Measurements from ENCODE around the gene OR5A1.

OR5A1 gene

DNA sequence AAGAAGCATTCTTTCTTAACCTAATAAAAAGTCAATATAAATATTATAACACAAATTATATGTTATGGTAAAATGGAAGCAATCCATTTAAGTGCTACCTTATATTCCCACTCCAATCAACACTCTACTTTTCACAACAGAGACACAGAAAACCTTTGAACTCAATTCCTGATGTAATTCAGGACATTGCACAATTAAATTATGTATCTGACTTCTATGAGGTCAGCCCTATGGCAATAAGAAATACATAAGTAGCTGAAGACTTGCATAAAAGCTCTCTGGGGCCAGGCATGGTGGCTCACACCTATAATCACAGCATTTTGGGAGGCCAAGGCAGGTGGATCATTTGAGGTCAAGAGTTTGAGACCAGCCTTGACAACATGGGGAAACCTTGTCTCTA, 43.6 kb downstream of the OR5A1 start:
- DNase-seq (ENCODE audit: low read depth), result no peak

DNA sequence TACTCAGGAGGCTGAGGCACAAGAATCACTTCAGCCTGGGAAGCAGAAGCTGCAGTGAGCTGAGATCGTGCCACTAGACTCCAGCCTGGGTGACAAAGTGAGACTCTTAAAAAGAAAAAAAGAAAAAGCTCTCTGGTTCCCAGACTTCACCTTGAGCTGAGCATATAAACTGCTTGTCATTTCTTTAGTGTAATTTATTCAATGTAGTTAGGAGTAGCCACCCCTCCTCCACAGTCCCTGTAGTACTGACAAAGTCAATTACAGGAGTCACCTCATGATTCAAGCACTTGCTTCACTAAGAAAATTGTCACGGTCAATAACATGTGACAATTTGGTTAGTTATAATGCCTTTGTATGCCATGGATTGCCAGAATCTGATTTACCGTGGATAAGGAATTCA, 44.1 kb downstream of the OR5A1 start:
- no peak for DNase-seq (ENCODE audit: low read depth)
